Superior temporal gyrus (tissue), 1 donor: Measurements from ENCODE around the gene TTC14.
"Not testable (repeated sequence)": the region's sequence is repeated elsewhere in the genome, so short reads cannot be mapped to it uniquely, and the experiment has no call there.

ENCODE experiments used
- DNase-seq: peaks from one replicate; pipeline ENCODE4 v3.0.0-alpha.2; 2016; ENCODE audit errors: extremely low spot score

Gene TTC14, protein sequence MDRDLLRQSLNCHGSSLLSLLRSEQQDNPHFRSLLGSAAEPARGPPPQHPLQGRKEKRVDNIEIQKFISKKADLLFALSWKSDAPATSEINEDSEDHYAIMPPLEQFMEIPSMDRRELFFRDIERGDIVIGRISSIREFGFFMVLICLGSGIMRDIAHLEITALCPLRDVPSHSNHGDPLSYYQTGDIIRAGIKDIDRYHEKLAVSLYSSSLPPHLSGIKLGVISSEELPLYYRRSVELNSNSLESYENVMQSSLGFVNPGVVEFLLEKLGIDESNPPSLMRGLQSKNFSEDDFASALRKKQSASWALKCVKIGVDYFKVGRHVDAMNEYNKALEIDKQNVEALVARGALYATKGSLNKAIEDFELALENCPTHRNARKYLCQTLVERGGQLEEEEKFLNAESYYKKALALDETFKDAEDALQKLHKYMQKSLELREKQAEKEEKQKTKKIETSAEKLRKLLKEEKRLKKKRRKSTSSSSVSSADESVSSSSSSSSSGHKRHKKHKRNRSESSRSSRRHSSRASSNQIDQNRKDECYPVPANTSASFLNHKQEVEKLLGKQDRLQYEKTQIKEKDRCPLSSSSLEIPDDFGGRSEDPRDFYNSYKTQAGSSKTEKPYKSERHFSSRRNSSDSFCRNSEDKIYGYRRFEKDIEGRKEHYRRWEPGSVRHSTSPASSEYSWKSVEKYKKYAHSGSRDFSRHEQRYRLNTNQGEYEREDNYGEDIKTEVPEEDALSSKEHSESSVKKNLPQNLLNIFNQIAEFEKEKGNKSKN

DNA sequence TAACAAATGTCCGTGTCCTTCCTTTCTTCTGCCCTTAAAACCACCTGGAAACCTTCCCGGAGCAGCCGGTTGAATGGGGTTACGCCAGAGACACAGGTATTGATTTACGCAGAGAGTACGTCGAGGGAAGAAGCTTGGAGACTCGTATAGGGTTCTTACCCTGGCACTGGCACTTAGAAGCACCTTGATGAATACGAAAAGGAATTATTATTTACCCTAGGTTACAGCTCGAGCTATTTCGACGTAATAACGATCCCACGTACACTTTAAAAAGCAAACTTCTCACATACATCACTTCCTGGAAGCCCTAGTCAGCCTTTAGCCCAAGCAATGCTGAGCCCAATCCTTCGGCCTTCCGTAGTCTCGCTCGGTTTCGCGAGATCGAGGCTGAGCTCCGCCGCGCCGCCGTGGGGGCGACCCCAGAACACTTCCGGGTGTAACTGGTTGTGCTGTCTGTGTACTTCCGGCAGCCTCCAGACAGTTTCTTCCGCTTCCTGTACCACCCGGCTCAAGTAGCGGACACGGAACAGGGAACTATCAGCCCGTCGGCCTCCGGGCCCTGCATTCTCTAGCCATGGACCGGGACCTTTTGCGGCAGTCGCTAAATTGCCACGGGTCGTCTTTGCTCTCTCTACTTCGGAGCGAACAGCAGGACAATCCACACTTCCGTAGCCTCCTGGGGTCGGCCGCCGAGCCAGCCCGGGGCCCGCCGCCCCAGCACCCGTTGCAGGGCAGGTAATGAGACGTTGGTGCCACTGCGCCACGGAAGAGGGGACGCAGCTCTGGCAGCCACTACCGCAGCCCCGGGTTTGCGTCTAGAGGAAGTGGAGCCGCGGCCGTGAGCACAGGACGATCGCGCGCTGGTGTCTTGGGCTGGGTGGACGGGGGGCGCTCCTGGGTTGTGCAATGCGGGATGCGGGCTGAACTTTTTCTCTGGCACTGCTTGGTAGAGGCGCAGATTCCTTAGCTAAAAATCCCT, at the start of gene TTC14:
TTC14 (plus strand) TSS at position 476 of the 979 bp plus-strand sequence; CDS start at position 575, 99 bp downstream.
- peak; percentile 95 for DNase-seq

- no peak for DNase-seq
Measured at GRCh38 chr3:180563406-180563805, 38.6 kb upstream of the TTC14 start.

- DNase-seq: no peak
Measured at GRCh38 chr3:180564676-180565075, 37.3 kb upstream of the TTC14 start.

DNA sequence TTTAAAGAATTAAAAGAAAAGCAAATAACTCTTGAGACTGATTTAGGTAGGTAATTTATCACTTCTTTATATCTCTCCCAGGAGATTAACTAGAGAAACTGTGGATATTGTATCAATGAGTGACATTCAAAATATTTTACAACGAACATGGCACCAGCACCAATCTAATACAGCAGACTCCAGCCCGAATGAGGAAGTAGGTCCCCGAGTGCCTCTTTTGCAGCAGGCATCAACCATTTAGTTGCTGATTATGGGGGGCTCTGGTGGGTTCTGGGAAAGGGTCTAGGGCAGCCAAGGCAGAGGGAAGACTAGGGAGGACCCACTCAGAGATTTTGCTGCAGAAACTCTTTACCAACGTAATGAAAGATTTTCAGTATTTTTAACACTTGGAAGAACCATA, 31.7 kb upstream of the TTC14 start:
- no peak for DNase-seq

- DNase-seq: no peak
Measured at GRCh38 chr3:180571831-180572598, 29.9 kb upstream of the TTC14 start.

- DNase-seq: no peak
Measured at GRCh38 chr3:180575571-180575970, 26.4 kb upstream of the TTC14 start.

GRCh38 chr3:180580934-180581333, 21.0 kb upstream of the TTC14 start:
- DNase-seq: no peak

DNA sequence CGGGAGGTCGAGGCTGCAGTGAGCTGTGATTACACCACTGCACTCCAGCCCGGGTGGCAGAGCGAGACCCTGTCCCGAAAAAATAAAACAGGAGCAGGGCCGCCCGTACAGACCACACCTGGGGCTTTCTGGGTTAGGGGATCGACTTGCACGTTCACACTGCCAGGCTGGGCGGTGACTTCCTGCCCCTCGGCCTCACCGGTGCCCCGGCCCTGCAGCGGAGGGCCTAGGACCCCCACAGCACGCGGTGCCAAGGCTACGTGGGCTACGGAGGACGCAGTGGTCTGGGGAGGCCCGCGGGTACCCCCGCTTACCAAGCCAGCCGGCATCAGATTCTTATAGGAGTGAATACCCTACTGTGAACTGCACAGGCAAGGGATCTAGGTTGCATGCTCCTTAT, 11.6 kb upstream of the TTC14 start:
- DNase-seq: no peak

- not testable (repeated sequence) for DNase-seq
Measured at GRCh38 chr3:180593631-180594030, 8.3 kb upstream of the TTC14 start.

DNA sequence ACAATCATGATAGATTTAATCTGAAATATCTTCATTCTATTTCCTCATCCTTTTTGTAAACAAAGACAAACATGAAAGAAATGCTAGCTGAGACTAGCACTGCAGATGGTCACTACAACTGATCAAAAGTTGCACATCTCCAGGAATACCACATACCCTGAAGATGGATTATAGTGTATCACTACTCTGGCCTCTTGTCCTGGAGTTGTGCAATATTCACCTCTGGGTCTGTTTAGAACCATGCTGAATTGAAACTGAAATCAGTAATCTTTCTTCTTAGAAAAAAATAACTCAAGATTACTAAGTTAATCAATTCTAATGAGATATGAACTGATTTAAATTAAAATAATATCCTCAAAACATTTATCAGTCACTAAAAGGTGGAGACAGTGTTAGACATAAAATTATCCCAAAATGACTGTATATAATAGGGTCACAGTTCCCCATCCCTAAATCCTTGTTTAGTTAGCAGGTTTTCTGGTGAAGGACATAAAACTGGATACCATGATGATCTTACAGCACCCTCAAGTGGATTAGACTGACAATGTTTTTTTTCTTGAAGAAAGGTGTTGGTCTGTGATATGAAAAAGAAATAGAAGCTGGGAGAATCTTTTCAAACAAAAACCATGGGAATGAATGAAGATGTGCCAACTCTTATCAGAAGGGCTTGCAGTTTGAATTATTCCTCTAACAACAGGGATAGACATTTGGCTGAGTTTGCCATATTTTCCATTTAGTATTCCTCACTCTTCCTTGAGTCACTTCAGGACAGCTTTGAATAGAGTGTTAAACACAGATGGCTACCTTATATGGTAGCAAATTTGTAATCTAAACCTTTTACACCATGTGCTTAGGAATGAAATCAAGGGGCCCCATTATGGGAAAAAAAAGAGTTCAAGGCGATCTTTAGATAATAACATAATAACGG, 7.1 kb upstream of the TTC14 start:
- peak; percentile 87 for DNase-seq

GRCh38 chr3:180595559-180595935, 6.4 kb upstream of the TTC14 start:
- DNase-seq: no peak

DNA sequence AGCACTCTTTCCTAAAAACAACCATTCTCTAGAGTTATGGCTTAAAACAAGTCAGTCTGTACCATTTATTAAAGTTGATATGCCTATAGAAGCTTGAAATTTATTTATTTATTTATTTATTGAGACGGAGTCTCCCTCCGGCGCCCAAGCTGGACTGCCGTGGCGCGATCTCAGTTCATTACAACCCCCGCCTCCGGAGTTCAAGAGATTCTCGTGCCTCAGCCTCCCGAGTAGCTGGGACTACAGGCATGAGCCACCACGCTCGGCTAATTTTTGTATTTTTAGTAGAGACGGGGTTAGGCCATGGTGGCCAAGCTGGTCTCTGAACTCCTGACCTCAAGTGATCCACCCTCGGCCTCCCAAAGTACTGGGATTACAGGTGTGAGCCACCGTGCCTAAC, 1.5 kb upstream of the TTC14 start:
- DNase-seq: no peak

DNA sequence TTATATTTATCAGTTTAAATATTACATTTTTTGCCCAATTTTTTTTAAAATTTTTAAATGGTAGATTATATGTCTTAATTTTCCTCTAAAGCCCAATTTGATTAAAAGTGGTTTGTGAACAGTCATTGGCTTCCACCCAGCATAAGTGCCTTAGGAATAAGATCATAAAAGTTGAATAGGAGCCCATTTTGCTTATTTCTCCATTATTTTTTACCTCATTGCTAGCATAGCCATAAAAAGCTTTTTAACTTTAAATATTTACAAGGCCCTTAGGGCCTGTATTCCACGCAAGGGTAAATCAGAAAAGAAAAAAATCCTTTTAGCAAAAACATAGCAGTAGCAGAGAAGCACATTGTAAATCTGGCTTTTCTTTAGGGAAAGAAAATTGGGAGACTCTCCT, 9.0 kb downstream of the TTC14 start:
- no peak for DNase-seq

- DNase-seq: no peak
Measured at GRCh38 chr3:180612364-180612763, 10.4 kb downstream of the TTC14 start.

DNA sequence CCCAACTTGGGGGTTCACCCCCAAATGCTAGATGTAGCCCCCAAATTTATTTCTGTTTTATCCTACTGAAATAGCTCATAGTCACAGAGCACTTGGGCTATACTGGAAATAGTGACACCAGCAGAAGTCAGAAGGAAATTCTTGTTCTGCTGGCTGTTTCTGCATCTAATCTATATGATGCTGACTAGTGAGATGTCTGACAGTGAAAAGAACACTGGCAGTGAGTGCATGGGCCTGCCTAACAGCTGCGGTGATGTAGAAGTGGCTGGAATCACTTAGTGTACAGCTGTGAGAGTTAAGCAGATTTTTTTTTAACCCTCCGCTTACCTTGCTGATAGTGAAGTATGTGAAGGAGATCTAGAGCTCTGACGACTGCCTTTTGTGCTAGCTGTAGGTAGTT, 14.0 kb downstream of the TTC14 start:
- DNase-seq: no peak

DNA sequence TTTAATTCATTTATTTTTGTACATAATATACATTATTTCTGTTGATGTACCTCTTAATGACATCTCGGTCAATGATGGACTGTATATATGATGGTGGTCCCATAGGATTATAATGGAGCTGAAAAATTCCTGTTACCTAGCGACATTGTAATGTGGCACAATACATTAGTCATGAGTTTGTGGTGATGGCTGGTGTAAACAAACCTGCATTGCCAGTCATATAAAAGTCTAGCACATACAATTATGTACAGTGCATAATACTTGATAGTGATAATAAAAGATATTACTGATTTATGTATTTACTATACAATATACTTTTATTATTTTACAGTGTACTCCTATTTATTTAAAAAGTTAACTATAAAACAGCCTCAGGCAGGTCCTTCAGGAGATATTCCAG, 15.1 kb downstream of the TTC14 start:
- DNase-seq: no peak

- DNase-seq: not testable (repeated sequence)
Measured at GRCh38 chr3:180618563-180618962, 16.6 kb downstream of the TTC14 start.

GRCh38 chr3:180619723-180620122, 17.8 kb downstream of the TTC14 start:
- DNase-seq: no peak

DNA sequence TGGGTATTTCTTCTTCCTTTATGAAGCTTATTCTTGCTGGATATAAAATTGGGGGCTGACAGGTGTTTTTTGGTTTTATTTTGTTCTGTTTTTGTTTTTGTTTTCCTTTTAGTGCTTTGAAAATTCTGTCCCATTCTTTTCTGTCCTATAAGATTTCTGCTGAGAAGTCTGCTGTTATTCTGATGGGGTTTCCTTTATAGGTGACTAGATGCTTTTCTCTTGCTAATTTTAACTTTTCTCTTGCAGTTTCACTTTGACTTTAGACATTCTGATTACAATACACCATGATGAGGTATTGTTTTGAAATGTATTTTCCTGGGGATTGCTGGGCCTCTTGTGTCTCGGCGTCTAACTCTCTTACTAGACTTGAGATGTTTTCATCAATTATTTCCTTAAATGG, 22.8 kb downstream of the TTC14 start:
- DNase-seq: no peak

DNA sequence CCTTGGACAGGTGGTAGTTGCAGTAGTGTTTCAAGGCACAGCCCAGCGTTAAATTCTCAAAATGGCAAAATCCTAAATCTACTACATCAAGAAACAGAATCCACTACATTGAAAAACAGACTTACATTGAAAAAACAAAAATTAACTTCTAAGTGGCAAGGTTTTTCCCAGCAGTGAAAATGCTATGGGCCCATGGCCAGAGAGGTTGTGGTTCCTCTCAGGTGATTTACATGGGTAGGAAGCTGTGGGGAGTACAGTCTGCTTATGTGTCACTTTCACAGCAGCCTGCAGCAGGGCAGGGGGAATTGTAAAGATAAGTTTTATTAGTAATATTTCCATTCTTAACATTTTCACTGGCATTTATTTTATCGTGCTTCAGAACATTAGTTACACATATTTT, 24.9 kb downstream of the TTC14 start:
- DNase-seq: no peak
